Measurements from ENCODE around the gene TMEM59L. TPM values are rescaled to one million over a fixed set of nuclear protein-coding genes. Genes with fewer than 3 reads are reported as not detected.

The TMEM59L gene
- total RNA-seq, 2 experiments from 2014 or later, result 0.11 TPM; not detected in 1

DNA sequence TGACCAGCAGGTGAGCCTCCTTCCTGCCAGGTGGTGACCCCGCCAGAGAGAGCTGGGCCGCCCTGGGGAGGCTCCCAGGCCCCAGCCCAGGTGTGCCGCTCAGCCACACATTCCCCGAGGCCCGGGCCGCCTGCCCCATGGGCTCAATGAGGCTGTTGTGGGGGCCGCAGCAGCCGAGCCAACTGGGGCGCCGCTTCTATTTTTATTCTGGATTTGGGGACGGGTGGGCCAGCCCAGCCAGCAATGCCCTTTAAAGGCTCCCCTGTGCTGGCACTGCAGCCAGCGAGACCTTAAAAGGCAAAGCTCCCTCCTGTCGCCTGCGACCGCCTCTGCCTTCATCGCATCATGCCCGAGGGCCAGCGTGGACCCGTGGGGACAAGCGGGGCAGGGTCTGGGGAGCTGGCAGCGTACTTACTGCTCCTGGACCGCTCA lies 53.1 kb downstream of the TMEM59L start:
- peaks cover 13% of the 10 kb centered on the region for H3K4me1 Mint-ChIP-seq
- no peaks in the 10 kb centered on the region for H3K9me3 Mint-ChIP-seq (ENCODE audit: low read depth)
- CTCF ChIA-PET, result no interaction called here
- H3K27me3 Mint-ChIP-seq, result no peaks in the 10 kb centered on the region
- no peak overlapping the region for H3K4me3 Mint-ChIP-seq
- DNase-seq (no peak), ATAC-seq (no peak)
- no peak overlapping the region for H3K27ac Mint-ChIP-seq
- peaks cover 10% of the 10 kb centered on the region for H3K36me3 Mint-ChIP-seq (ENCODE audit: low read depth)
- POLR2A ChIA-PET, result no interaction called here
- intact Hi-C loops (cut with DNase I, micrococcal nuclease), result no loop called here

DNA sequence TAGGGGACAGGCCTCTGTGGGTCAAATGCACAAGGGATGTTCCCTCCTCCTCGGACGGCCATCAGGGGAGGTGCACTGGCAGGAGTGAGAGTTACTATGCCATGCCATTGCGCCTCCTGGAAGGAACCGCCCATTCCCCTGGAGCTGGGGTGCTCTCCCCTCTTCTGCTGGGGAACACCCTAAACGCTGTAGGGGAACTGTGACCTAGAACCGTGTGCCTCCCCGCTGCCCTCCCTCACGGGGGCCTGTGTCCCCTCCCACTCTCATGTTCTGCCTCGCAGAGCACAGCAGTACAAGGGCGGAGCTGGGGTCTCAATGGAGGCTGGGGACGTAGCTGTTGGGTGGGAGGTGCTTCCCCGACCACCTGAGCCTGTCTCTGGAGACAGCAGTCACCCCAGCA lies 53.6 kb downstream of the TMEM59L start:
- intact Hi-C loops (cut with DNase I, micrococcal nuclease), result no loop called here
- ChIA-PET CTCF (interaction anchor here (0.7 to 1.1 kb wide), 3 partner anchors 9 to 330 kb away, joined by 3 to 4 read pairs (median 3); no protein-coding TSS in a partner anchor), POLR2A (no interaction called here)

DNA sequence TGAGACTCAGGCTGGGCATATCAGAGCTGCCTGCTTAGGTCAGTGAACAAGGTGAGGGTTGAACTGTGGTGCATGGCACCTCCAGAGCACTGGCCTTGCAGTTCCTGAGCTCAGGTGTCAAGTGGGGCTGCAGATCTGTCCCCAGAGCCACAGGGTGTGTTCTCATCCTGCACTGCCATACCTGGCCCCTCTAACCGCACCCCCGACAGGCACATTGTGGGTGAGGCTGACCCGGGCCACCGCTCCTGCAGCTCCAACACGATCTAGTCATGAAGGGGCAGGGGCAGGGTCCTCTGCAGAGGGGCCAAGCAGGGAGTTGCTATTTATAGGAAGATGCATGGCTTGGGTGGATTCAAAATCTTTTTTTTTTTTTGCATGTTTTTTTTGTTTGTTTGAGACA lies 54.1 kb downstream of the TMEM59L start:
- H3K9me3 Mint-ChIP-seq (ENCODE audit: low read depth), result no peaks in the 10 kb centered on the region
- H3K36me3 Mint-ChIP-seq (ENCODE audit: low read depth), result peaks cover 10% of the 10 kb centered on the region
- no peak overlapping the region for H3K27ac Mint-ChIP-seq
- H3K4me1 Mint-ChIP-seq, result peaks cover 13% of the 10 kb centered on the region
- no peak for DNase-seq
- intact Hi-C loops (cut with DNase I, micrococcal nuclease), result no loop called here
- no peaks in the 10 kb centered on the region for H3K27me3 Mint-ChIP-seq
- ChIA-PET POLR2A (no interaction called here), CTCF (interaction anchor here (0.6 to 1.1 kb wide), 4 partner anchors 8 to 330 kb away, joined by 3 to 4 read pairs (median 3); no protein-coding TSS in a partner anchor)
- no peak overlapping the region for H3K4me3 Mint-ChIP-seq
- ATAC-seq, result no peak

More for the DNA sequence above, 53.6 kb downstream of the TMEM59L start:
- Mint-ChIP-seq H3K36me3 (ENCODE audit: low read depth) (peaks cover 10% of the 10 kb centered on the region), H3K27me3 (no peaks in the 10 kb centered on the region), H3K4me3 (no peak overlapping the region), H3K27ac (no peak overlapping the region), H3K9me3 (ENCODE audit: low read depth) (no peaks in the 10 kb centered on the region), H3K4me1 (peaks cover 13% of the 10 kb centered on the region)
- DNase-seq (no peak), ATAC-seq (no peak)

DNA sequence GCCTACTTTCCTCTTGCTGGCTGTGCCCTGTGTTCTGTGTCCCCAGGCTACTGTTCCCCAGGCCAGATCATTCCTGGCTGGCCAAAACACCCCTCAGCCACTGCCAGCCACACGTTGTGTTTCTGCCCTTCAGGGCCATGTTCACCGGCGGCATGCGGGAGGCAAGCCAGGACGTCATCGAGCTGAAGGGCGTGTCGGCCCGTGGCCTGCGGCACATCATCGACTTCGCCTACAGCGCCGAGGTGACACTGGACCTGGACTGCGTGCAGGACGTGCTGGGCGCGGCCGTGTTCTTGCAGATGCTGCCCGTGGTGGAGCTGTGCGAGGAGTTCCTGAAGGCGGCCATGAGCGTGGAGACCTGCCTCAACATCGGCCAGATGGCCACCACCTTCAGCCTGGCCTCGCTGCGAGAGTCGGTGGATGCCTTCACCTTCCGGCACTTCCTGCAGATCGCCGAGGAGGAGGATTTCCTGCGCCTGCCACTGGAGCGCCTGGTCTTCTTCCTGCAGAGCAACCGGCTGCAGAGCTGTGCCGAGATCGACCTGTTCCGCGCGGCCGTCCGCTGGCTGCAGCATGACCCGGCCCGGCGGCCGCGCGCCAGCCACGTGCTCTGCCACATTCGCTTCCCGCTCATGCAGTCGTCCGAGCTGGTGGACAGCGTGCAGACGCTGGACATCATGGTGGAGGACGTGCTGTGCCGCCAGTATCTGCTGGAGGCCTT lies 55.0 kb downstream of the TMEM59L start:
- ChIA-PET POLR2A (interaction anchor here (0.5 kb wide), 1 partner anchor 35 kb away, joined by 5 read pairs; no protein-coding TSS in a partner anchor), CTCF (interaction anchor here (1.1 kb wide), 1 partner anchor 7 kb away, joined by 3 read pairs; no protein-coding TSS in a partner anchor)
- DNase-seq (no peak), ATAC-seq (no peak)
- intact Hi-C loops (cut with DNase I, micrococcal nuclease), result no loop called here
- no peaks in the 10 kb centered on the region for H3K27me3 Mint-ChIP-seq
- H3K4me3 Mint-ChIP-seq, result no peak overlapping the region
- no peak overlapping the region for H3K27ac Mint-ChIP-seq
- H3K9me3 Mint-ChIP-seq (ENCODE audit: low read depth), result no peaks in the 10 kb centered on the region
- H3K4me1 Mint-ChIP-seq, result peaks cover 11% of the 10 kb centered on the region
- H3K36me3 Mint-ChIP-seq (ENCODE audit: low read depth), result peaks cover 10% of the 10 kb centered on the region

DNA sequence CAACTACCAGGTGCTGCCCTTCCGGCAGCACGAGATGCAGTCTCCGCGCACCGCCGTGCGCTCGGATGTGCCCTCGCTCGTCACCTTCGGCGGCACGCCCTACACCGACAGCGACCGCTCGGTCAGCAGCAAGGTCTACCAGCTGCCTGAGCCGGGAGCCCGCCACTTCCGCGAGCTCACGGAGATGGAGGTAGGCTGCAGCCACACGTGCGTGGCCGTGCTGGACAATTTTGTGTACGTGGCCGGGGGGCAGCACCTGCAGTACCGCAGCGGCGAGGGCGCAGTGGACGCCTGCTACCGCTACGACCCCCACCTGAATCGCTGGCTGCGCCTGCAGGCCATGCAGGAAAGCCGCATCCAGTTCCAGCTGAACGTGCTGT lies 55.6 kb downstream of the TMEM59L start:
- intact Hi-C loops (cut with DNase I, micrococcal nuclease), result no loop called here
- no peaks in the 10 kb centered on the region for H3K27me3 Mint-ChIP-seq
- peaks cover 11% of the 10 kb centered on the region for H3K4me1 Mint-ChIP-seq
- DNase-seq (no peak), ATAC-seq (no peak)
- H3K36me3 Mint-ChIP-seq (ENCODE audit: low read depth), result peaks cover 10% of the 10 kb centered on the region
- H3K9me3 Mint-ChIP-seq (ENCODE audit: low read depth), result no peaks in the 10 kb centered on the region
- POLR2A ChIA-PET, result no interaction called here
- CTCF ChIA-PET, result no interaction called here
- no peak overlapping the region for H3K27ac Mint-ChIP-seq
- no peak overlapping the region for H3K4me3 Mint-ChIP-seq

DNA sequence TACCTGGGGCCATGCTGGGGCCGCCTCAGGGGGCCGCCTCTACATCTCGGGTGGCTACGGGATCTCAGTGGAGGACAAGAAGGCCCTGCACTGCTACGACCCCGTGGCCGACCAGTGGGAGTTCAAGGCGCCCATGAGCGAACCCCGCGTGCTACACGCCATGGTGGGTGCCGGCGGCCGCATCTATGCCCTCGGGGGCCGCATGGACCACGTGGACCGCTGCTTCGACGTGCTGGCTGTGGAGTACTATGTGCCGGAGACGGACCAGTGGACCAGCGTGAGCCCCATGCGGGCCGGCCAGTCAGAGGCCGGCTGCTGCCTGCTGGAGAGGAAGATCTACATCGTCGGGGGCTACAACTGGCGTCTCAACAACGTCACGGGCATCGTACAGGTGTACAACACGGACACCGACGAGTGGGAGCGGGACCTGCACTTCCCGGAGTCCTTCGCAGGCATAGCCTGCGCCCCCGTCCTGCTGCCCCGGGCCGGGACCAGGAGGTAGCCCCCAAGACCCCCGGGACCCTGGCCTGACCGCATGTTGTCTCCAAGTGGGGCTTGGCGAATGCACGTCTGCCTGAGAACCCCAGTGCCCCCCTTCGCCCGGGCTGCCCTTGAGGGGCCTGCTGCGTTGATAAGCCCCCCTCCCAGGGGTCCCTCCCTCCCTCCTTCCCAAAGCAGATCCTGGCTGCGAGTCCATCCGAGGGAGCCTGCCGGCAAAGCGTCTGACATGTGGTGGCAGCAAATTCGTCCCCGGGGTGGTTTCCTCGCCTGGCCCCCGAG lies 56.3 kb downstream of the TMEM59L start:
- ATAC-seq, result no peak
- H3K4me3 Mint-ChIP-seq, result no peak overlapping the region
- H3K27me3 Mint-ChIP-seq, result no peaks in the 10 kb centered on the region
- H3K36me3 Mint-ChIP-seq (ENCODE audit: low read depth), result peaks cover 10% of the 10 kb centered on the region
- DNase-seq, result no peak
- CTCF ChIA-PET, result no interaction called here
- intact Hi-C loops (cut with DNase I, micrococcal nuclease), result no loop called here
- H3K4me1 Mint-ChIP-seq, result peaks cover 4% of the 10 kb centered on the region
- H3K27ac Mint-ChIP-seq, result no peak overlapping the region
- POLR2A ChIA-PET, result no interaction called here
- H3K9me3 Mint-ChIP-seq (ENCODE audit: low read depth), result no peaks in the 10 kb centered on the region

DNA sequence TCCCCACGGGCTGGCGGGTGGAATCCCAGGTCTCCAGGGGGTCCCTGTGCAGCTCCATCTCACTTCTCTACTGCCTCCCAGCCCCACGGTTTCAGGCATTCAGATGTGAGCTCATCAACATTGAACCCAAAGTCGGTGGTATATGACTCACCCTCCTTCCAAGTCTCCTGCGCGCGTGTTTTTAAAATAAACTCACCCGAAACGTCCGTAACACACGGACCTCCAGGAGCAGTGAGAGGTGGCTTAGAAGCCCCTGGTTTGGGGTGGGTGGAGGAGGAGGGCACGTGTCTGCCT lies 56.8 kb downstream of the TMEM59L start:
- Mint-ChIP-seq H3K27me3 (no peaks in the 10 kb centered on the region), H3K4me1 (no peaks in the 10 kb centered on the region), H3K27ac (no peak overlapping the region), H3K36me3 (ENCODE audit: low read depth) (peaks cover 10% of the 10 kb centered on the region), H3K4me3 (no peak overlapping the region), H3K9me3 (ENCODE audit: low read depth) (no peaks in the 10 kb centered on the region)
- ChIA-PET POLR2A (no interaction called here), CTCF (no interaction called here)
- no peak for DNase-seq
- no peak for ATAC-seq
- intact Hi-C loops (cut with DNase I, micrococcal nuclease), result no loop called here

DNA sequence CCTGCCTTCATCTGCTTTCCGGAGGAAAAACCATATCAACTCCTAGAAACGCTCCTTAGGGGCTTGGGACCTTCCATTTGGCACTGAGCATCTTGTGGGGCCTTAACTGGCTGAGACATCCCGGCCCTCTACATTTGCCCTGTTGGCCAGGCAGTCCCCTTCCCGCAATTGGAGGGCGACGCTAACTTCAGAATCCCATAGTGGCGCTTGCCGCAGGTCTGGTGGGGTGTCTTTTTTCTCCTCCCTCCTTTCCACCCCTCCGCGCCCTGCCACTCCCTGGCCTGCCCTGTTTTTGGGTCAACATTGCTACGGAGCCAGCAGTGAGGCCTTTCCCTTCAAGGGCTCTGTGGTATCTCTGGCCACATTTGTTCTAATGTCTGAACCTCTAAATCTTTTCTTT lies 57.2 kb downstream of the TMEM59L start:
- POLR2A ChIA-PET, result no interaction called here
- intact Hi-C loops (cut with DNase I, micrococcal nuclease), result loop anchor here in 1 of 2 experiments (10.0 kb wide), 1 partner anchor 205 kb away; no protein-coding TSS in a partner anchor
- no peak for ATAC-seq

DNA sequence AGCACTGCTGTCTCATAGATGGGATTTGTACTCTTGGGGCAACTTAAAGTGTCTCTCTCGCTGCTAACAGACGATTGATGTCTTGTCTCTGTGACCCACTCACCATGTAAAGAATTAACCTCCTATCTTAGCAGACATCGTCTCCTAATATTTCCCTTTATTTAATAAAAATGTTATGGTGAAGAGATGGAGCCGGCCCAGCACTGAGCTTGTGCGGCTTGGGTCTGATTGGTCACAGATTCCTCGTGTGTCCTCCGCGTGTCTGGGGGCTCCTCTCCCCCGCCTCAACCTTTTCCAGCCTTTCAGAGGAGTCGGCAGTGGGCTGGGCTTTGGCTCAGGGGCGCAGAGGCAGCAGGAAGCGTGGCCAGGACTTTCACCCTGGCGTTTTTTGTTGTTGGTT lies 57.6 kb downstream of the TMEM59L start:
- no peak for DNase-seq
- Mint-ChIP-seq H3K27me3 (no peaks in the 10 kb centered on the region), H3K4me1 (no peaks in the 10 kb centered on the region), H3K27ac (no peak overlapping the region), H3K36me3 (ENCODE audit: low read depth) (peaks cover 10% of the 10 kb centered on the region), H3K4me3 (no peak overlapping the region), H3K9me3 (ENCODE audit: low read depth) (no peaks in the 10 kb centered on the region)
- no peak for ATAC-seq
- ChIA-PET CTCF (interaction anchor here (0.7 kb wide), 1 partner anchor 138 kb away, joined by 3 read pairs; no protein-coding TSS in a partner anchor), POLR2A (no interaction called here)
- intact Hi-C loops (cut with DNase I, micrococcal nuclease), result loop anchor here in 1 of 2 experiments (10.0 kb wide), 1 partner anchor 206 kb away; no protein-coding TSS in a partner anchor

More for the DNA sequence above, 57.2 kb downstream of the TMEM59L start:
- H3K36me3 Mint-ChIP-seq (ENCODE audit: low read depth), result peaks cover 10% of the 10 kb centered on the region
- no peaks in the 10 kb centered on the region for H3K9me3 Mint-ChIP-seq (ENCODE audit: low read depth)
- H3K4me1 Mint-ChIP-seq, result no peaks in the 10 kb centered on the region
- no peaks in the 10 kb centered on the region for H3K27me3 Mint-ChIP-seq
- H3K27ac Mint-ChIP-seq, result no peak overlapping the region
- H3K4me3 Mint-ChIP-seq, result no peak overlapping the region
- CTCF ChIA-PET, result no interaction called here
- no peak for DNase-seq

Other genes with a start within 250 kb of the TMEM59L start
- not detected for gene GDF15, start 226.7 kb upstream of the TMEM59L start, total RNA-seq
- gene LRRC25, start 215.2 kb upstream of the TMEM59L start, total RNA-seq, result not detected
- gene SSBP4, start 193.5 kb upstream of the TMEM59L start, total RNA-seq, result 10 to 100 TPM; 71.7 to 79.3 TPM
- gene ISYNA1, start 174.7 kb upstream of the TMEM59L start, total RNA-seq, result 10 to 100 TPM; 18.8 to 23.3 TPM
- gene ELL, start 90.8 kb upstream of the TMEM59L start, total RNA-seq, result 10 to 100 TPM; 20.2 to 21.4 TPM
- gene FKBP8, start 69.3 kb upstream of the TMEM59L start, total RNA-seq, result 100 to 1,000 TPM; 208 to 211 TPM
- 100 to 1,000 TPM; 121 to 170 TPM for gene KXD1, start 55.0 kb upstream of the TMEM59L start, total RNA-seq
- 1,000 to 10,000 TPM; 1,703 to 2,296 TPM for gene UBA52, start 41.0 kb upstream of the TMEM59L start, total RNA-seq
- 10 to 100 TPM; 47.8 to 81.3 TPM for gene REX1BD, start 24.1 kb upstream of the TMEM59L start, total RNA-seq
- not detected for gene CRLF1, start 6.1 kb upstream of the TMEM59L start, total RNA-seq
- 10 to 100 TPM in 1 of 2 experiments, 1 to 10 TPM in 1; 9.9 to 11.9 TPM for gene KLHL26, start 24.2 kb downstream of the TMEM59L start, total RNA-seq
- gene CRTC1, start 70.8 kb downstream of the TMEM59L start, total RNA-seq, result 1 to 10 TPM; 5.3 to 9.7 TPM
- gene COMP, start 178.4 kb downstream of the TMEM59L start, total RNA-seq, result not detected
- gene UPF1, start 219.1 kb downstream of the TMEM59L start, total RNA-seq, result 10 to 100 TPM; 72.4 to 74.0 TPM

All from activated CD4-positive, alpha-beta T cell treated with anti-CD3 and anti-CD28 coated beads for 36 hours (primary cell).